ENCODE data around the gene PRSS2. TPM values are rescaled to one million over a fixed set of nuclear protein-coding genes. Genes with fewer than 3 reads are reported as not detected.

PRSS2 gene
- total RNA-seq (2022) = not detected in 2 replicates
- not detected for Bru-seq, nascent RNA
- not detected for BruChase-seq, experiment 1, labeled RNA remaining after a 6-hour chase
- not detected for BruChase-seq, experiment 2, labeled RNA remaining after a 2-hour chase
- long read RNA-seq = 0 reads

- no peak for DNase-seq (ENCODE audit: unreplicated experiment)
- H3K36me3 Mint-ChIP-seq (ENCODE audit: insufficient read depth, unreplicated experiment) = no peaks in the 10 kb centered on the region
- H3K27me3 Mint-ChIP-seq (ENCODE audit: insufficient read depth, unreplicated experiment) = peaks cover 66% of the 10 kb centered on the region
- POLR2A ChIA-PET = no interaction called here
- no peak for TF ChIP-seq CTCF (IDR thresholded peaks at IDR 0.05; ENCODE audit: unreplicated experiment)
- H3K4me3 Mint-ChIP-seq (ENCODE audit: unreplicated experiment) = no peak within 1 kb of the TSS
- peaks cover 8% of the 10 kb centered on the region for H3K4me1 Mint-ChIP-seq (ENCODE audit: insufficient read depth, unreplicated experiment)
- intact Hi-C loops (cut with micrococcal nuclease) = no loop called here
- CTCF ChIA-PET = interaction anchor here (0.7 to 5.8 kb wide), 7 partner anchors 12 to 292 kb away, joined by 3 to 35 read pairs (median 4); no protein-coding TSS in a partner anchor
- H3K9me3 Mint-ChIP-seq (ENCODE audit: unreplicated experiment) = no peaks in the 10 kb centered on the region
- no peak within 1 kb of the TSS for H3K27ac Mint-ChIP-seq (ENCODE audit: low read depth, unreplicated experiment)
- no TSS peak for BruUV-seq (replicated peaks)
Measured at GRCh38 chr7:142770661-142771352, at the start of gene PRSS2. PRSS2 (plus strand) TSS chr7:142770970; CDS start chr7:142770983, 13 bp downstream.

- no TSS peak for BruUV-seq (replicated peaks)
- Mint-ChIP-seq H3K9me3 (ENCODE audit: unreplicated experiment) (no peaks in the 10 kb centered on the region), H3K36me3 (ENCODE audit: insufficient read depth, unreplicated experiment) (no peaks in the 10 kb centered on the region), H3K27ac (ENCODE audit: low read depth, unreplicated experiment) (no peak overlapping the region), H3K4me1 (ENCODE audit: insufficient read depth, unreplicated experiment) (no peaks in the 10 kb centered on the region), H3K4me3 (ENCODE audit: unreplicated experiment) (no peak overlapping the region), H3K27me3 (ENCODE audit: insufficient read depth, unreplicated experiment) (peaks cover 83% of the 10 kb centered on the region)
- intact Hi-C loops (cut with micrococcal nuclease) = no loop called here
- CTCF ChIA-PET = no interaction called here
- TF ChIP-seq CTCF (IDR thresholded peaks at IDR 0.05; ENCODE audit: unreplicated experiment) = no peak
- POLR2A ChIA-PET = no interaction called here
- DNase-seq (ENCODE audit: unreplicated experiment) = no peak
Measured at GRCh38 chr7:142720986-142721385, 49.8 kb upstream of the PRSS2 start.

- Mint-ChIP-seq H3K27me3 (ENCODE audit: insufficient read depth, unreplicated experiment) (peaks cover 85% of the 10 kb centered on the region), H3K4me1 (ENCODE audit: insufficient read depth, unreplicated experiment) (no peaks in the 10 kb centered on the region), H3K36me3 (ENCODE audit: insufficient read depth, unreplicated experiment) (no peaks in the 10 kb centered on the region), H3K27ac (ENCODE audit: low read depth, unreplicated experiment) (no peak overlapping the region), H3K4me3 (ENCODE audit: unreplicated experiment) (no peak overlapping the region), H3K9me3 (ENCODE audit: unreplicated experiment) (no peaks in the 10 kb centered on the region)
- no TSS peak for BruUV-seq (replicated peaks)
- intact Hi-C loops (cut with micrococcal nuclease) = no loop called here
- ChIA-PET CTCF (no interaction called here), POLR2A (no interaction called here)
- TF ChIP-seq CTCF (IDR thresholded peaks at IDR 0.05; ENCODE audit: unreplicated experiment) = no peak
- no peak for DNase-seq (ENCODE audit: unreplicated experiment)
Measured at GRCh38 chr7:142722248-142722794, 48.4 kb upstream of the PRSS2 start.

- ChIA-PET POLR2A (interaction anchor here (1.2 kb wide), 1 partner anchor 17 kb away, joined by 3 read pairs; no protein-coding TSS in a partner anchor), CTCF (interaction anchor here (1.0 to 1.7 kb wide), 4 partner anchors 20 to 198 kb away, joined by 3 to 6 read pairs (median 4); no protein-coding TSS in a partner anchor)
- no peak for DNase-seq (ENCODE audit: unreplicated experiment)
- no peak for TF ChIP-seq CTCF (IDR thresholded peaks at IDR 0.05; ENCODE audit: unreplicated experiment)
- no peaks in the 10 kb centered on the region for H3K4me1 Mint-ChIP-seq (ENCODE audit: insufficient read depth, unreplicated experiment)
- H3K27ac Mint-ChIP-seq (ENCODE audit: low read depth, unreplicated experiment) = no peak overlapping the region
- peaks cover 69% of the 10 kb centered on the region for H3K27me3 Mint-ChIP-seq (ENCODE audit: insufficient read depth, unreplicated experiment)
- no peaks in the 10 kb centered on the region for H3K36me3 Mint-ChIP-seq (ENCODE audit: insufficient read depth, unreplicated experiment)
- intact Hi-C loops (cut with micrococcal nuclease) = no loop called here
- H3K9me3 Mint-ChIP-seq (ENCODE audit: unreplicated experiment) = no peaks in the 10 kb centered on the region
- no TSS peak for BruUV-seq (replicated peaks)
- H3K4me3 Mint-ChIP-seq (ENCODE audit: unreplicated experiment) = no peak overlapping the region
Measured at GRCh38 chr7:142733271-142733670, 37.5 kb upstream of the PRSS2 start.

Data from MCF 10A (cell line).